CD4-positive, alpha-beta T cell treated with Interleukin-21 for 1 hour (primary cell): ENCODE measurements around the gene HLA-C.
"Not testable (repeated sequence)": the region's sequence is repeated elsewhere in the genome, so short reads cannot be mapped to it uniquely, and the experiment has no call there.

ENCODE experiments used
- DNase-seq: peaks from one replicate; pipeline ENCODE4 v3.0.0-alpha.2; 2020

Gene HLA-C

GRCh38 chr6:31268836-31269235, 3.1 kb downstream of the HLA-C start:
- no peak for DNase-seq

GRCh38 chr6:31268369-31268765, 3.5 kb downstream of the HLA-C start:
- DNase-seq: peak; percentile 28

DNA sequence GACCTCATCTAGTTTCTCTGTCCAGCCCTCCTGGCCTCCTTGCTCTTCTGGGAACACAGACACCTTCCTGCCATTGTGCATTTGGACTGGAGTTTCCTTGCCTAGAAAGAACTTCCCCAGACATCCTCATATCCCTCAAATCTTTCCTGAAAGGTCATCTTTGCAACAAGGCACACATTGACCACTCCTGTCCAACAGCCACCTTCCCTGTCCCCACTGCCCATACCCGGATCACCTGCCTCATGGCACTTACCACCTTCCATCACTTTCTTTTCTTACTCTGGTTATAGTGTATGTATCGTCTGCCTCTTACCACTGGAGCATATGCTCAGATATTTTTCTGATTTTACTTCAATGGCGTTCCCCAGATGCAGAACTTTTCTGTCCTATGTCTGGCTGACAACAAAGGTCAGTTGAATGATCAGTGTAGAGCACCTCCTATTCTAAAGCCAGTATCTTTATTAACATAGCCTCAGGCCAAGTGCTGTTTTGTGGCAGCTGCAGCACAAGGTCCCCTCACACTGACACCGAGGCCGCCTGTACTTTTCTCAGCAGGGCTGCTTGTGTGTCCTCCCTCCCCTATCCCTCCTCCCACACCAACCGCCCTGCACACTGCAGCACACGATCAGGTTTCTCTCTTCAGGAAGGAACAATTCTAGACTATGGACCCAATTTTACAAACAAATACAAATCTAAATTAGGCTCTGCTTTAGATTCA, 4.1 kb downstream of the HLA-C start:
- peak; percentile 55 for DNase-seq

DNA sequence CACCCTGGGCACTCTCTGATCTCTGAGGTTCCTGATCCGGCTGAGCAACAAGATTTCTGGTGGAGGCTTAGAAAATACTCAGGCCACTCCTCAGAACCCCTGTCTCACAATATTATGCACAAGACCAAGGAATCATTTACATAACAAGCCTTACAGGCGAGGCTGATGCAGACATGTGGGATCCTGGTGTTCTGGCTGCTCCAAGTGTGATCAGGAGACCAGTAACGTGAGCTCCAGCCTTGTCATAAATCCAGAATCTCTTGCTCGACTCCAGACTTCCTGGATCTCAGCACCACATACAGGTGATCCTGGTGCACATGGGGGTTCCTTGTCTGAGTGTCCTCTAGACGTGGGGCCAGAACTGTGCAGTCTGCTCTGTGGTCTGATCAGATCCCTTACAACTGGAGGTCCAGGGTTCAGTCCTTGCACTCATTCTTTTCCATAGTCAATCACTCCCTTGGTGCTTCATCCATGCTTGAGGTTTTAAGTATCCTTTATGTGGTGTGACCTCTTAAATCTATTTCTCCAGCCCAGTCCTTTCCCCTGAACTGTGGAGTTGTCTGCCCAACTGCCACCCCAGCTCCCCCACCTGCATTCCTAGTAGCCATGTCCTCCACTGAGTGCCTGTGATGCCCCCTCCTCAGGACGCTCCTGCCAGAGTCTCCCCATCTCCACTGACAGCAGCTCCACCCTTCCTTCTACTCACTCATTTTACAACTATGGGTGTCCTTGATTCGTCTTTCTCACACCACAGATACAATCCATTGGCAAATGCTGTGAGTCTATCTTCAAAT, 5.1 kb downstream of the HLA-C start:
- peak; percentile 42 for DNase-seq

DNA sequence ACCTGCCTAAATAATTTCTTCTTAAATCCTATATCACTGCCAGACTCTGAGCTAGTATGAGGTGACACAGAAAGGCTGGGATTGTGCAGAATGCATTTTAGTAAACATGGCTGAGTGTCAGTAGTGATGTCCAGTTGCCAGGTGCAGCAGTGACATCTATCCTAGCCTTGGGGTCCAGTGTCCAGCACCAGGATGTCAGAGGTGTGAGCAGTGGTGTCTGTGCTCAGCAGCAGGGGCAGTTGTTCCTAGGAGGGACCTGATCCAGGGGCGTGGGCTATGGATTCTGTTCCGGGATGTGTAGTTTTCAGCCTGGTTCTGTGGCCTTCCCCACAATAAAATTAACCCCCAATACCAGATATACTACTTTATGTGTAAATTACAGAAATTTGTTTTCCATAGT, 6.0 kb downstream of the HLA-C start:
- DNase-seq: peak; percentile 38

- DNase-seq: not testable (repeated sequence)
Observed at GRCh38 chr6:31263346-31263933, 8.5 kb downstream of the HLA-C start.

- DNase-seq: peak; percentile 46
Observed at GRCh38 chr6:31259995-31260394, 11.9 kb downstream of the HLA-C start.

DNA sequence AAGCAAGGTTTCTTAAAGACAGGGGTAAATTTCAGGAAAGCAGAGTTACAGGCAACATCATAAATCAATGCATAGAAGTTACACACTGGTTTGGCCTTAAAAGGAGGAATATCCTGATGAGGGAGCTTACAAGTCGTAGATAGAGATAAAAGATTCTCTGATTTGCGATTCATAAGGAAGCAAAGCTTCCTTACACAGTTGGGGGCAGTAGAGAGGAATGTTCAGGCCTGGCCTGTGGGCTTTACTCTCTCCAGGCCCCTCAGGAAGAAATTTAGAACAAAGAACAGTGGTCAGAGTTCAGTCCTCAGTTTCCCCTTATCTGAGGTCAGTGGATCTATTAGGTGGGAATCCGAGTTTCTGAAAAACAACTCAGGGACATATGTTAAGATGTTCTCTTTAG, 19.3 kb downstream of the HLA-C start:
- no peak for DNase-seq

DNA sequence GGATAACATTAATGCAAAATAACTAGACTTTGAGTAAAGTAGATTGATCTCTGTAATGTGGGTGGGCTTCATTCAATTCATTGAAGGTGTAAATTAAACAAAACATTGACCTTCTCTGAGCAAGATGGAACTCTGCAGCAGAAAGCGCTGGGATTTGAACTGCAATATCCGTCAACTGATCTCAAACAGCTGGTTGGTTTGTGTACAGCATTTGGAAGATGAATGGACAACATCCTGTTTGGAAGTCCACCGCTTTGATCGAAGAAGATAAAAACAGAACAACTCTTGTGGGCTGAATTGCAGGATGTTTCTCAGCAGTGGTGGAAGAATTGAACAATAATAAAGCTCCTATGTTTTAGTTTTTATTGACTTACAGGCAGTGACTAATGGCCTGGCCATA, 20.6 kb downstream of the HLA-C start:
- no peak for DNase-seq

- no peak for DNase-seq
Observed at GRCh38 chr6:31249184-31249583, 22.7 kb downstream of the HLA-C start.

- DNase-seq: no peak
Observed at GRCh38 chr6:31247813-31248212, 24.1 kb downstream of the HLA-C start.

DNA sequence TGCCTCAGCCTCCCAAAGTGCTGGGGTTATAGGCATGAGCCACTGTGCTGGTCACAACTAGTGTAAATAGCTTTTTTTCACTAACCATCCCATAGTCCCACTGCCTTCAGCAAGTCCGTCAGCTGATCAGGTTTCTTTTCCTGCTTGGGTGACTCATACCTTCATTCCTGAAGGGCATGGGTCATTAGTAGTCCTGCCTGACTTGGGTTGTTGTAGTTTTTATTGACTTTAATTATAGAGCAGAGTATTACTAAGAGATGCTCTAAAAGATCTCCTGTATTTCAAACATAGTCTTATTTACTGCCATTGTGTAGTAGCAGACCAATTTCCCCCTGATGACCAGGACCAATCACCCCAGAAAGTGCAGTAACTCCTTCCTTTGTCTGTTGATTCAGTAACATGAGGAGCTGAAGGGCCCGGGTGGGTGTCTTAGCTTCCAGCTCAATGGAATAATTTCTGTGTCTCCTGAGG, 25.8 kb downstream of the HLA-C start:
- DNase-seq: no peak

DNA sequence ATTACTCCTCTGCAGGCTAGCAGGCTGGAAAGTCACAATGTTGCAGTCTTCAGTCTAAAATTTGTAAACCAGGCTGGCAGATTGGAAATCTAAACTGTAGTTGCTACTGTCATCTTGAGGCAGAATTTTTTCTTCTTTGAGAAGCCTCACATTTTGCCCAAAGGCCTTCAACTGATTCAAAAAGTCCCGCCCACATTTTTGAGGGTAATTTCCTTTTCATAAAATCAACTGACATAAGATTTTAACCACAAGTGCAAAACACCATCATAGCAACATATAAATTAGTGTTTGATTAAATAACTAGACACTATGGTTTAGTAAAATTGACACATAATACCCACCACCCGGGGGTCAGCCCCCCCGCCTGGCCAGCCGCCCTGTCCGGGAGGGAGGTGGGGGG, 28.4 kb downstream of the HLA-C start:
- DNase-seq: peak; percentile 57

DNA sequence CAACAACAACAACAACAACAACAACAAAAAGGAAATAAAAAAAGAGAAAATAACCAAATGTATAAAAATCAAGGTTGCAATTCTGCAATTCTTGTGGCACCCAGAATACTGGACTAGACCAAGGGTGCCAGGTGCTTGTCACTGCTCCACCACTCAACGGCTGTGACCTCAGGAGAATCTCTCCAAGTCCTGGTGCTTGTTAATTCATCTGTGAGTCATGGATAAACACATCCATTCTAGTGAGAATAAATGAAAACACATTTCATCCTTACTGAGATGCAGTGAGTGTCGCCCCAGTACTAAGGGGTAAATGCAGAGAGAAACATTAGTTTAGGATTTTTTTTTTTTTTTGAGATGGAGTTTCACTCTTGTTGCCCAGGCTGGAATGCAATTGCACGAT, 32.0 kb downstream of the HLA-C start:
- DNase-seq: no peak

- not testable (repeated sequence) for DNase-seq
Observed at GRCh38 chr6:31234101-31234500, 37.8 kb downstream of the HLA-C start.

DNA sequence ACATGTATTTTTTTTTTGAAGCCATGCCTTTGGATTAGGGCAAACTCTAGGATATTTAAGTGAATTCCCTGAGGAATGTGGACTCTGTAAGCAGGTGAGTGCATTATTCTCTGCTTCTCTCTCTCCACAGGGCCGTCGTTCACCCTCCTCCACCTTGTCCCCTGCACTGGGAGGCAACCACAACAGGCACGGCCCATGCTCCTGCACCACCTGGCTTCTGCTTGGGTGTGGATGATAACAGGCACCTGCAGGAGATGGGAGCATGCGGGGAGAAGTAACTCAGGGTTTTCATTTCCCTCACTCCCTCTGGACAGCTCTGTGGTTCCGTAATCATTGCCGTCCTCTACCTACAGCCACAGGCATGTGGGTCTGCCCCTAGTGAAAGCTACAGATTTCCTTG, 43.4 kb downstream of the HLA-C start:
- DNase-seq: no peak

DNA sequence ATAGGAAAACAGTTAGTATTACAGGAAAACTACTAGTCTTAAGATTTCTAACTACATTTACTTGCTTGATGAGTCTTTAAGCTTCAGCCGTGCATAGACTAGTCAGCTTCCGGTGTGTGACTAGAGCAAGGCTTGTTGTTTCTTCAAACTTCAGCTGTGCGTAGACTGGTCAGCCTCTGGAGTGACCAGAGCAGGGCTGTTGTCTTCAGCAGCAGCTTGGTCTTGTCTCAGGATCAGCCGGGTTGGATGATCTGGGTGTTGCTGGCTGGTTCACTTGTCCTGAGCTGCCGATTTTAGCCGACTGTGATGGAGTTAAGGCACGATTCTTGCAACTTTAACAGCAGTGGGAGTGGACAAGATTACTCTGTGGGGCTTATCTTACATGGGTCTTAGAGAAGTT, 44.7 kb downstream of the HLA-C start:
- no peak for DNase-seq

GRCh38 chr6:31225735-31226134, 46.2 kb downstream of the HLA-C start:
- DNase-seq: no peak

DNA sequence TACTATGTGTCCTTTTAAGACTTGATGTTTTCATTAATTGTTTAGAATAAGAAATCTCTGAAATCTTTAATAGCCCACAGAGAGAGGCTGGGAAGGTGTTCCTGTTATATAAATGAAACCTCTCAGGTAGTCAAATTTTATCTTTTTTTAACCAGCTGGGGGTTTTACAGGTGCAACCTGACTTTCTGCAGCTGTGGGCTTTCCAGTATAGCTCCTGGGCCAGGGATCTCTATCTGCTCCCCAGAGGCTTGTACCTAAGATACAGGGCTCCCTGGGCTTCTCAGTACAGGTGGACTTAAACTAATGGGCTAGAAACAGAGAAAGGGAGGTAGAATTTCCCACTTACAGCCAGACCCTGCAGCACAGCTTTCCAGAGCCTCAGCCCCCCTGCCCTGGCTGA, 49.4 kb downstream of the HLA-C start:
- no peak for DNase-seq
